ENCODE measurements around the gene PRKCH. TPM values are rescaled to one million over a fixed set of nuclear protein-coding genes. Genes with fewer than 3 reads are reported as not detected.

PRKCH gene
- total RNA-seq, 1 experiment from 2014 or later: 10.3 TPM

GRCh38 chr14:61343471-61343870 is 22.1 kb downstream of the PRKCH start (continued):
- no peak for TF ChIP-seq MYBL2 (CRISPR knock-in tag; IDR thresholded peaks at IDR 0.05)
- no peak for TF ChIP-seq ATF3 (CRISPR knock-in tag; conservative IDR thresholded peaks at IDR 0.05)
- no peak for TF ChIP-seq NFATC4 (CRISPR knock-in tag; IDR thresholded peaks at IDR 0.05)
- TF ChIP-seq SOX15 (CRISPR knock-in tag; IDR thresholded peaks at IDR 0.05): no peak
- TF ChIP-seq ZNF138 (CRISPR knock-in tag; conservative IDR thresholded peaks at IDR 0.05): no peak
- no peak for TF ChIP-seq ZNF281 (CRISPR knock-in tag; IDR thresholded peaks at IDR 0.05)

GRCh38 chr14:61343991-61344405 is 22.6 kb downstream of the PRKCH start:
- no peak for ATAC-seq
- TF ChIP-seq NFYB (CRISPR knock-in tag; conservative IDR thresholded peaks at IDR 0.05; ENCODE audit: low read depth) (no peak), NFATC4 (CRISPR knock-in tag; IDR thresholded peaks at IDR 0.05) (no peak), TEAD1 (CRISPR knock-in tag; IDR thresholded peaks at IDR 0.05) (no peak), IRF1 (CRISPR knock-in tag; IDR thresholded peaks at IDR 0.05) (no peak), ZNF281 (CRISPR knock-in tag; IDR thresholded peaks at IDR 0.05) (no peak), AFF4 (CRISPR knock-in tag; IDR thresholded peaks at IDR 0.05; ENCODE audit: borderline replicate concordance) (no peak), OVOL2 (CRISPR knock-in tag; IDR thresholded peaks at IDR 0.05; ENCODE audit: borderline replicate concordance) (no peak), NR2C2 (CRISPR knock-in tag; IDR thresholded peaks at IDR 0.05) (no peak)
- no peaks in the 10 kb centered on the region; the same call in 1 of the 2 replicates for H3K9me3 Mint-ChIP-seq
- H3K4me1 Mint-ChIP-seq: peaks cover 4% of the 10 kb centered on the region
- DNase-seq (ENCODE audit: low spot score): no peak
- ChIA-PET POLR2A (no interaction called here), CTCF (no interaction called here)
- H3K27me3 Mint-ChIP-seq (ENCODE audit: low read depth): no peaks in the 10 kb centered on the region
- H3K27ac Mint-ChIP-seq: no peak overlapping the region
- H3K4me3 Mint-ChIP-seq: no peak overlapping the region
- no peaks in the 10 kb centered on the region for H3K36me3 Mint-ChIP-seq

GRCh38 chr14:61344437-61345150 is 23.2 kb downstream of the PRKCH start:
- H3K9me3 Mint-ChIP-seq: no peaks in the 10 kb centered on the region; the same call in 1 of the 2 replicates
- ChIA-PET CTCF (no interaction called here), POLR2A (no interaction called here)
- DNase-seq (ENCODE audit: low spot score) (no peak), ATAC-seq (no peak)
- no peak overlapping the region for H3K4me3 Mint-ChIP-seq
- H3K36me3 Mint-ChIP-seq: no peaks in the 10 kb centered on the region
- no peaks in the 10 kb centered on the region for H3K27me3 Mint-ChIP-seq (ENCODE audit: low read depth)
- H3K27ac Mint-ChIP-seq: no peak overlapping the region
- peaks cover 4% of the 10 kb centered on the region for H3K4me1 Mint-ChIP-seq
- TF ChIP-seq ATF3 (CRISPR knock-in tag; conservative IDR thresholded peaks at IDR 0.05) (no peak), ARID4B (CRISPR knock-in tag; IDR thresholded peaks at IDR 0.05; ENCODE audit: borderline replicate concordance) (no peak), KAT7 (CRISPR knock-in tag; IDR thresholded peaks at IDR 0.05; ENCODE audit: borderline replicate concordance) (no peak), GTF2I (CRISPR knock-in tag; conservative IDR thresholded peaks at IDR 0.05) (no peak), ZNF396 (CRISPR knock-in tag; IDR thresholded peaks at IDR 0.05; ENCODE audit: borderline replicate concordance) (no peak), RORB (CRISPR knock-in tag; IDR thresholded peaks at IDR 0.05) (no peak)

Data from WTC11 (cell line).